Lung (tissue), 12 donors: Measurements from ENCODE around the gene PLA2G7. TPM values are rescaled to one million over a fixed set of nuclear protein-coding genes. Genes with fewer than 3 reads are reported as not detected.

Experiments used
- ATAC-seq: fragments of 200-7000 bp; cut with Tn5 transposase; one replicate; pipeline ENCODE4 v1.9.1; 2020; ENCODE audit warnings: moderate number of reproducible peaks; ENCODE audit not compliant: insufficient read depth, low FRiP score
- DNase-seq, 3 donors: peaks; one replicate each; pipeline ENCODE4 v3.0.0-alpha.2; 2013 to 2017
- H3K27ac ChIP-seq, 2 donors: one replicate each; pipeline ENCODE4 v1.5.1; 2013; ENCODE audit warnings: mild to moderate bottlenecking in 2 of 2, moderate library complexity in 2 of 2, control low read depth in 1 of 2, inconsistent platforms in 1 of 2, low read depth in 1 of 2, low read length in 1 of 2
- H3K27me3 ChIP-seq, 3 donors: one replicate each; pipeline ENCODE4 v1.5.1; 2013; ENCODE audit warnings: low read length in 2 of 3; ENCODE audit not compliant: control insufficient read depth in 3 of 3, insufficient read depth in 3 of 3
- H3K36me3 ChIP-seq, 4 donors: one replicate each; pipeline ENCODE4 v1.5.1; 2013; ENCODE audit warnings: low read length in 4 of 4, mild to moderate bottlenecking in 1 of 4, moderate library complexity in 1 of 4; ENCODE audit not compliant: control insufficient read depth in 4 of 4, insufficient read depth in 4 of 4
- H3K4me1 ChIP-seq, 5 donors: one replicate each; pipeline ENCODE4 v1.5.1; 2013; ENCODE audit warnings: low read length in 5 of 5, mild to moderate bottlenecking in 2 of 5, moderate library complexity in 1 of 5; ENCODE audit not compliant: control insufficient read depth in 5 of 5, insufficient read depth in 5 of 5
- H3K4me3 ChIP-seq: one replicate; pipeline ENCODE4 v1.5.1; 2013; ENCODE audit warnings: mild to moderate bottlenecking, control low read depth, moderate library complexity
- H3K9ac ChIP-seq, 2 donors: one replicate each; pipeline ENCODE4 v1.5.1; 2013; ENCODE audit warnings: low read length in 2 of 2, control low read depth in 1 of 2; ENCODE audit not compliant: insufficient read depth in 1 of 2
- H3K9me3 ChIP-seq, 4 donors: one replicate each; pipeline ENCODE4 v1.5.1; 2013; ENCODE audit warnings: low read length in 3 of 4, mild to moderate bottlenecking in 1 of 4, moderate library complexity in 1 of 4; ENCODE audit not compliant: control insufficient read depth in 4 of 4, insufficient read depth in 3 of 4
- WGBS, 2 donors: extraction: QIAGEN DNeasy Blood & Tissue Kit; methylation state at CpG; one replicate each; pipeline ENCODE4 v1.1.7; 2013; 5-methylcytosine and 5-hydroxymethylcytosine counted together
- polyA plus RNA-seq, 2 donors: library from polyadenylated mRNA; stranded (reverse); fragments of 200-250 nt; gene quantifications; one replicate each; pipeline ENCODE4 v1.2.1, GENCODE V29; 2013
- total RNA-seq, 2 donors: library from RNA; depleted of rRNA in 1 of 2; stranded (reverse); fragments of >200 nt in 1 of 2; gene quantifications; one replicate each; pipeline ENCODE4 v1.2.1, GENCODE V29; 2014 to 2021
- TF ChIP-seq, protein P1 (sequence below): IDR thresholded peaks from 2 replicates; pipeline ENCODE4 v1.5.1; 2012; ENCODE audit warnings: mild to moderate bottlenecking; ENCODE audit errors: control extremely low read depth, extremely low read depth
- donor health status: control.
- donor health status: control.
- donor health status: Bipolar disorder and iron deficiency.
- donor health status: healthy.
- donor health status: DM: yes; HTN: yes; CAD: no.

The PLA2G7 gene
- total and polyA plus RNA-seq, 4 donors = 6.7 to 23.4 (median 11.4) TPM

DNA sequence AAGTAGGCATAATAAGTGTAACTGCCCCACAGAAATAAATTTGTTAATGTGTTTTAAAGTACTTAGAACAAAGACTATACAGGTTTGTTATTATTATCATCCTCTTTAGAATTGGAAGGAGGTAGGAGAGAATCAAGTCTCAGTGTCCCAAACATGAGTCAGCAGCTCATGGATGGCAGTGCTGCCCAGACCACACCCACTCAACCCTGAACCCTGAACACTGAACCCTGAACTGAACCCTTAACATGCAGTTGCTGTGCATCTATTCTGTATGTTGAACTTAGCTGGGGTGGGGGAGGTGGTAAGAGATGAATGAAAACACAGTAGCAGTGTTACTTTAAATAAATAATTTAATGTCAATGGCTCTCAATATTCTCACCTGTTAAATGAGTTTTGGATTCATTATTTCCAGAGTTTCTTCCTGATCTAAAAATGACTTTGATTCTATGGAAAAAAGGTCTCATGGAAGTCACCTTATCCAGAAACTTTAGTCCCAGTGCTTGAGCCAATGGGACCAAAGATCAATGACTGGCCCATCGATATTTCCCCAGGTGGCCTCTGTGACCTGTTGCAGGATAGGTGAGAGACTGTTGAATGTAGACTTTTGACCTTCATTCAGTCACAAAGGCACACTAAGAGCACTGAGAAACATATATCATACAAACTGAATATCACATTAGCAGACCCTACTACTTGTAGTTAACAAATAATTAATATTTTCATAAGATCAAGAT is 8.4 kb upstream of the PLA2G7 start:
- WGBS, 2 donors = 88 to 93% methylated on average over 1 of the region's 1 CpG
- H3K27ac ChIP-seq = no peak overlapping the region
- DNase-seq (no peak), ATAC-seq (no peak)
- no peaks in the 10 kb centered on the region for H3K36me3 ChIP-seq
- no peak overlapping the region for H3K4me3 ChIP-seq
- H3K9me3 ChIP-seq = no peaks in the 10 kb centered on the region
- no peaks in the 10 kb centered on the region for H3K4me1 ChIP-seq
- no peak overlapping the region for H3K9ac ChIP-seq
- peaks cover 0 to 3% (median 0%) of the 10 kb centered on the region in 3 donors for H3K27me3 ChIP-seq
- TF ChIP-seq, protein P1, sequence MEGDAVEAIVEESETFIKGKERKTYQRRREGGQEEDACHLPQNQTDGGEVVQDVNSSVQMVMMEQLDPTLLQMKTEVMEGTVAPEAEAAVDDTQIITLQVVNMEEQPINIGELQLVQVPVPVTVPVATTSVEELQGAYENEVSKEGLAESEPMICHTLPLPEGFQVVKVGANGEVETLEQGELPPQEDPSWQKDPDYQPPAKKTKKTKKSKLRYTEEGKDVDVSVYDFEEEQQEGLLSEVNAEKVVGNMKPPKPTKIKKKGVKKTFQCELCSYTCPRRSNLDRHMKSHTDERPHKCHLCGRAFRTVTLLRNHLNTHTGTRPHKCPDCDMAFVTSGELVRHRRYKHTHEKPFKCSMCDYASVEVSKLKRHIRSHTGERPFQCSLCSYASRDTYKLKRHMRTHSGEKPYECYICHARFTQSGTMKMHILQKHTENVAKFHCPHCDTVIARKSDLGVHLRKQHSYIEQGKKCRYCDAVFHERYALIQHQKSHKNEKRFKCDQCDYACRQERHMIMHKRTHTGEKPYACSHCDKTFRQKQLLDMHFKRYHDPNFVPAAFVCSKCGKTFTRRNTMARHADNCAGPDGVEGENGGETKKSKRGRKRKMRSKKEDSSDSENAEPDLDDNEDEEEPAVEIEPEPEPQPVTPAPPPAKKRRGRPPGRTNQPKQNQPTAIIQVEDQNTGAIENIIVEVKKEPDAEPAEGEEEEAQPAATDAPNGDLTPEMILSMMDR = no peak

DNA sequence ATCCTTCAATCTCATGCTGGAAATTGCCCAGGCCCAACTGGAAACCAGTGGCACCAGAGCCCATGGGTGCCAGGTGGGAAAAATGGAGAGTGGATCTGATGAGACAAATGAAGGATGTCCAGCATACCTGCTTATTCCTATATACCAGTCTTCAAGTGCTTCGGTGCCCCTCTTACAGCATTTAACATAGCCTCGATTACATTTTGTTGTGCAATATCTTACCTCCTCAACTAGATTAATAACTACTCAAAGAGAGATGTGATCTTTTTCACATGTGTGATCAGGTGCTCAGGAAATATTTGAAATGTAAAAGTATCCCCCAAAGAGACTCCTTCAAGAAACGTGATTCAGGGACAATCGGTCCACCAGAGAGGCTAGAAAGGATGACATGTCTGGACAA is 6.7 kb upstream of the PLA2G7 start:
- DNase-seq (no peak), ATAC-seq (no peak)
- H3K9me3 ChIP-seq = no peaks in the 10 kb centered on the region
- no peak overlapping the region for H3K4me3 ChIP-seq
- no peaks in the 10 kb centered on the region for H3K4me1 ChIP-seq
- 94 to 97% methylated on average over 4 of the region's 4 CpGs for WGBS, 2 donors
- H3K9ac ChIP-seq = no peak overlapping the region
- TF ChIP-seq, protein P1 = no peak
- no peaks in the 10 kb centered on the region for H3K36me3 ChIP-seq
- peaks cover 0 to 16% (median 3%) of the 10 kb centered on the region in 3 donors for H3K27me3 ChIP-seq
- H3K27ac ChIP-seq = no peak overlapping the region

DNA sequence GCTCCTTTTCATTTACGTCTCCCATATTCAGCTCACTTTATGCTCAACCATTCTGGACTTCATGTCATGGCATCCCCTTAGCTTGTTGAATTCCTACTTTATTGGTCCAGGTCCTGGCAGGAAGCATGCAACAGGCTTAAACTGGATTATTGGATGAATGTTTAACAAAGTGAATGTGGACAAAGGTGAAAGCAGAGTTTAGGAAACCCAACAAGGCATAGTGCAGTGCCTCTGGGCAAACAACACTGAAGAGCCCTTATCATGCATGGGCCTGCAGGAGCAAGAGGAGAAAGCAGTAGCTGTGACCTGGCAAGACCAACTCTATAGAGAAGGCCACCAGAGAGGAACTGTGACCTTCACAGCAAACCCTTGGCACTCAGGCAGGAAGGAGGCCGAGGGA is 6.3 kb upstream of the PLA2G7 start:
- TF ChIP-seq, protein P1 = no peak
- Histone ChIP-seq H3K4me1 (no peaks in the 10 kb centered on the region), H3K4me3 (no peak overlapping the region), H3K9me3 (no peaks in the 10 kb centered on the region), H3K27me3 (peaks cover 3 to 20% (median 3%) of the 10 kb centered on the region in 3 donors), H3K27ac (no peak overlapping the region), H3K36me3 (no peaks in the 10 kb centered on the region), H3K9ac (no peak overlapping the region)
- no peak for ATAC-seq
- WGBS, 2 donors = 74 to 92% methylated on average over 2 of the region's 2 CpGs
- no peak for DNase-seq

DNA sequence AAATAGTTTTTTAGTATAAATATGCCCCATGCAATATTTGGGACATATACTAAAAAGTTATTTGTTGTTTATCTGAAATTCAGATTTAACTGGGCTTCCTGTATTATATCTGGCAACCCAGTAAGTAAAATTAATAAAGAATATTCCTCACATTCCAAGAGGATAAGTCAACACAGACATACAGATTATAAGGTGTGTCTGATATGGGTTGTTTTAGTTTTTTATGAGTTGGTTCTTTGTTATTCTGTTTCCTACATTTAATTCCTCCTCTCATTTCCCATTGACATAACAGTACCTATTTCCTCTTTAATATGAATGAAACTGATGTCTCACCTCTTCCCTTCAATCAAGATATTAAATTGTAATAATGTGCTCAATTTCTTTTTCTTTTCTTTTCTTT is 1.7 kb upstream of the PLA2G7 start:
- Histone ChIP-seq H3K4me3 (no peak overlapping the region), H3K9me3 (no peaks in the 10 kb centered on the region), H3K9ac (no peak overlapping the region), H3K27ac (no peak overlapping the region), H3K27me3 (peaks cover 3 to 44% (median 16%) of the 10 kb centered on the region in 3 donors), H3K36me3 (no peaks in the 10 kb centered on the region), H3K4me1 (peaks cover 0 to 11% (median 5%) of the 10 kb centered on the region in 5 donors)
- TF ChIP-seq, protein P1 = no peak
- no peak for DNase-seq
- ATAC-seq = no peak
